GM12878 (cell line): Measurements from ENCODE around the gene ZPR1.

ENCODE experiments used
- CBFB ChIP-seq: IDR thresholded peaks from 2 replicates; pipeline ENCODE4 v1.6.1; 2016; ENCODE audit warnings: antibody characterized with exemption, low read depth
- EP300 ChIP-seq, 2 experiments: fragments of 150-350 bp in 1 of 2; IDR thresholded peaks; 2 replicates each; pipeline ENCODE4 v1.6.1; 2011 to 2012; ENCODE audit warnings: low read depth in 2 of 2, low read length in 2 of 2, borderline replicate concordance in 1 of 2, improper control_type of control experiment in 1 of 2, inconsistent platforms in 1 of 2; ENCODE audit not compliant: control insufficient read depth in 1 of 2
- EZH2 ChIP-seq: IDR thresholded peaks from 2 replicates; pipeline ENCODE4 v1.6.1; 2012; ENCODE audit warnings: low read depth, mild to moderate bottlenecking, control low read depth, inconsistent platforms, low read length, borderline replicate concordance; ENCODE audit not compliant: control insufficient read depth
- GABPA ChIP-seq: IDR thresholded peaks from 2 replicates; pipeline ENCODE4 v1.6.1; 2014; ENCODE audit warnings: antibody characterized with exemption, low read depth, mild to moderate bottlenecking, inconsistent platforms
- KAT2A ChIP-seq: conservative IDR thresholded peaks from 2 replicates; pipeline ENCODE4 v1.6.1; 2011; ENCODE audit warnings: low read depth, low read length; ENCODE audit not compliant: control insufficient read depth
- POLR2A ChIP-seq: IDR thresholded peaks from 2 replicates; pipeline ENCODE4 v1.6.1; 2011; ENCODE audit warnings: low read depth, mild to moderate bottlenecking, low read length
- POLR2AphosphoS5 ChIP-seq: IDR thresholded peaks from 2 replicates; pipeline ENCODE4 v1.6.1; 2011; ENCODE audit warnings: mild to moderate bottlenecking, low read length, inconsistent platforms
- RAD51 ChIP-seq: fragments of 450-650 bp; IDR thresholded peaks from 2 replicates; pipeline ENCODE4 v1.6.1; 2016; ENCODE audit warnings: moderate library complexity, mild to moderate bottlenecking, inconsistent platforms
- SIX5 ChIP-seq: IDR thresholded peaks from 2 replicates; pipeline ENCODE4 v1.6.1; 2011; ENCODE audit warnings: mild to moderate bottlenecking, low read depth, low read length, moderate library complexity; ENCODE audit not compliant: severe bottlenecking
- SMC3 ChIP-seq: IDR thresholded peaks from 2 replicates; pipeline ENCODE4 v1.6.1; 2011; ENCODE audit warnings: low read length, improper control_type of control experiment, borderline replicate concordance
- YY1 ChIP-seq: IDR thresholded peaks from 2 replicates; pipeline ENCODE4 v1.6.1; 2011; ENCODE audit warnings: low read depth, mild to moderate bottlenecking, low read length
- TF ChIP-seq, protein P1 (sequence below), 3 experiments: IDR thresholded peaks in 2 of 3; conservative IDR thresholded peaks in 1 of 3; 2 replicates each; pipeline ENCODE4 v1.5.1; 2011; ENCODE audit warnings: low read depth in 3 of 3, low read length in 3 of 3, mild to moderate bottlenecking in 3 of 3, control low read depth in 2 of 3, moderate library complexity in 2 of 3, inconsistent platforms in 1 of 3, mixed read lengths in 1 of 3; ENCODE audit not compliant: control insufficient read depth in 2 of 3, insufficient read depth in 1 of 3; ENCODE audit errors: extremely low read depth in 1 of 3

DNA sequence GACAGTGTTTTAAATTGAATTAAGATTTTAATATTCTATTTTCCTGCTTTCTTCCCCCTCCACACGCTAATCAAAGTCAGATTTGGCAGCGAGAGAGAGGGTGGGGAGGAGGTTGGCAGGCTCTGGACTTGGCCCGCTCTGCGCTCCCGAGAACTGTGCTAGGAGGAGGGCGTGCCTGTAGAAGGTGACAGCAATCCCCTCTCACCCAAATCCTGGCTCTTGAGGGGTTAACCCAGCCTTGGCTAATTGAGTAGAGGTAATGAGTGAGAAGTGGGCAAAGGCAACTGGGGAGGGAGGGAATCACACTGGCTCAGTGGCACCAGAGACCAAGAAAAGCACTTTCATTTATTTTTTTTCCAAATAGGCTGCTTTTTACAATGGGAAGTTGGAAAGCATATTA, 57.2 kb downstream of the ZPR1 start:
- TF ChIP-seq POLR2AphosphoS5 (no peak), EZH2 (no peak), KAT2A (no peak), POLR2A (no peak), CBFB (no peak), RAD51 (no peak), GABPA (no peak), EP300 (IDR thresholded peaks at IDR 0.05; ENCODE audit: borderline replicate concordance in 1 of 2, control insufficient read depth in 1 of 2, low read depth in 2 of 2, low read length in 2 of 2) (no peak), SIX5 (no peak), YY1 (no peak), SMC3 (no peak)
- TF ChIP-seq, protein P1, sequence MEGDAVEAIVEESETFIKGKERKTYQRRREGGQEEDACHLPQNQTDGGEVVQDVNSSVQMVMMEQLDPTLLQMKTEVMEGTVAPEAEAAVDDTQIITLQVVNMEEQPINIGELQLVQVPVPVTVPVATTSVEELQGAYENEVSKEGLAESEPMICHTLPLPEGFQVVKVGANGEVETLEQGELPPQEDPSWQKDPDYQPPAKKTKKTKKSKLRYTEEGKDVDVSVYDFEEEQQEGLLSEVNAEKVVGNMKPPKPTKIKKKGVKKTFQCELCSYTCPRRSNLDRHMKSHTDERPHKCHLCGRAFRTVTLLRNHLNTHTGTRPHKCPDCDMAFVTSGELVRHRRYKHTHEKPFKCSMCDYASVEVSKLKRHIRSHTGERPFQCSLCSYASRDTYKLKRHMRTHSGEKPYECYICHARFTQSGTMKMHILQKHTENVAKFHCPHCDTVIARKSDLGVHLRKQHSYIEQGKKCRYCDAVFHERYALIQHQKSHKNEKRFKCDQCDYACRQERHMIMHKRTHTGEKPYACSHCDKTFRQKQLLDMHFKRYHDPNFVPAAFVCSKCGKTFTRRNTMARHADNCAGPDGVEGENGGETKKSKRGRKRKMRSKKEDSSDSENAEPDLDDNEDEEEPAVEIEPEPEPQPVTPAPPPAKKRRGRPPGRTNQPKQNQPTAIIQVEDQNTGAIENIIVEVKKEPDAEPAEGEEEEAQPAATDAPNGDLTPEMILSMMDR (IDR thresholded peaks at IDR 0.05 in 2 of 3, conservative IDR thresholded peaks at IDR 0.05 in 1 of 3; ENCODE audit: control insufficient read depth in 2 of 3, extremely low read depth in 1 of 3, insufficient read depth in 1 of 3, low read depth in 3 of 3, low read length in 3 of 3) = no peak
